ENCODE results near the gene PDE5A.
"Not testable (repeated sequence)": the region's sequence is repeated elsewhere in the genome, so short reads cannot be mapped to it uniquely, and the experiment has no call there.

DNA sequence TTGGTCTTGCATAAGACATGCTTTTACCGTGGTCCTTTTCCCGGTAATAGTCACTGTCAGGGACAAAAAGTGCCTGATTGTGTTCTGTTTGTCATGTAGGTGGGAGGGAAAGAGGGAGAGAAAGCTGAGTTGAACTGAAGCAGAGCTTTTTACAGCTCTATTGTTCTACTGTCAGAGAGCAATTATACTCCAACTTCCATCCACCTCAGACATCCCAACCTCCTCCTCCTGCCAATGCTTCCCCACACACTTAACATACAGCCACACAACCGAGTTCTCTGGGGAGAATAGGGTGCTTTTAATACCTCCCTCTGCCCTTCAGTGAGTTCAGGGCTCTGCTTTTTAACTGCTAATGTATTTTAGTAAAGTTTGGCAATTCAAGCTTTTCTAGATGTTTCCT lies 159.6 kb downstream of the PDE5A start:
- TF ChIP-seq CTCF, POLR2A (IDR thresholded peaks at IDR 0.05): not testable (repeated sequence)

Data from tibial nerve (tissue), 3 donors.